A549 (cell line): ENCODE measurements around the gene ASB16. TPM values are rescaled to one million over a fixed set of nuclear protein-coding genes. Genes with fewer than 3 reads are reported as not detected.
A peak's percentile ranks its signal among the peaks of the same experiment; 100 is the strongest.
"Not testable (repeated sequence)": the region's sequence is repeated elsewhere in the genome, so short reads cannot be mapped to it uniquely, and the experiment has no call there.

Source experiments
- ATAC-seq, 2 experiments: fragments of 200-7000 bp in 1 of 2; fragments of >200 bp in 1 of 2; cut with Nextera tagmentation in 1 of 2; cut with Tn5 transposase in 1 of 2; 3 replicates each; pipeline versions ENCODE4 v1.8.0 to v1.9.1; 2018 to 2020; ENCODE audit warnings: mild to moderate bottlenecking in 1 of 2, moderate library complexity in 1 of 2
- CTCF ChIA-PET: fragments of 300-600 bp; sonication (Branson Sonifier 250); formaldehyde crosslinking; extraction: SDS; loops from one replicate; lab custom pipeline; 2021; ENCODE audit warnings: antibody characterized with exemption, inconsistent platforms; lab: Yijun Ruan, JAX
- POLR2A ChIA-PET: fragments of 350-600 bp; formaldehyde crosslinking; extraction: SDS; loops from one replicate; lab custom pipeline; 2021; ENCODE audit warnings: antibody characterized with exemption, inconsistent platforms; lab: Yijun Ruan, JAX
- DNase-seq, 2 experiments: peaks; one replicate each; pipeline versions ENCODE4 v3.0.0 to v3.0.0-alpha.2; 2011 to 2016; ENCODE audit warnings: low read depth in 1 of 2, low spot score in 1 of 2
- FAIRE-seq: peaks from 2 replicates; lab custom pipeline; 2011; peaks lifted over from hg19 to GRCh38; lab: Jason Lieb, UNC
- H3K27ac ChIP-seq, 2 experiments: fragments of >200 bp; sonication (Bioruptor Twin); formaldehyde crosslinking; 3 replicates each; pipeline ENCODE4 v1.5.1; 2016 to 2017
- H3K4me1 ChIP-seq: fragments of >200 bp; sonication (Bioruptor Twin); formaldehyde crosslinking; 3 replicates; pipeline ENCODE4 v1.6.1; 2016
- H3K4me2 ChIP-seq: fragments of >200 bp; sonication (Bioruptor Twin); formaldehyde crosslinking; 3 replicates; pipeline ENCODE4 v1.6.1; 2016
- H3K4me3 ChIP-seq: fragments of >200 bp; sonication (Bioruptor Twin); formaldehyde crosslinking; 3 replicates; pipeline ENCODE4 v1.5.1; 2016
- H3K9me3 ChIP-seq: fragments of >200 bp; sonication (Bioruptor Twin); formaldehyde crosslinking; 3 replicates; pipeline ENCODE4 v1.6.1; 2016
- BCL3 ChIP-seq: fragments of >200 bp; sonication (Bioruptor Twin); formaldehyde crosslinking; IDR thresholded peaks from 3 replicates; pipeline ENCODE4 v1.6.1; 2016
- CHD2 ChIP-seq: fragments of 150-350 bp; IDR thresholded peaks from 2 replicates; pipeline ENCODE4 v1.6.1; 2014; ENCODE audit warnings: low read length; ENCODE audit not compliant: partially characterized antibody
- CHD4 ChIP-seq: fragments of 200-600 bp; sonication (generic); IDR thresholded peaks from 2 replicates; pipeline ENCODE4 v1.6.1; 2016; ENCODE audit warnings: antibody characterized with exemption, mild to moderate bottlenecking, borderline replicate concordance
- FOSL2 ChIP-seq, 2 experiments: fragments of 450-650 bp in 1 of 2; fragments of >200 bp in 1 of 2; sonication (Bioruptor Twin) in 1 of 2; formaldehyde crosslinking; IDR thresholded peaks; 2 replicates each; pipeline versions ENCODE4 v1.5.0 to v1.6.1; 2016 to 2020; ENCODE audit warnings: mild to moderate bottlenecking in 1 of 2, moderate library complexity in 1 of 2
- HMGXB4 ChIP-seq: fragments of 250-450 bp; sonication (Bioruptor Pico); IDR thresholded peaks from 2 replicates; pipeline ENCODE4 v1.5.0; 2021; ENCODE audit warnings: mild to moderate bottlenecking, moderate library complexity, borderline replicate concordance
- JUN ChIP-seq, 2 experiments: fragments of >200 bp; sonication (Bioruptor Twin); formaldehyde crosslinking; IDR thresholded peaks; 2 replicates in 1 of 2; 3 replicates in 1 of 2; pipeline ENCODE4 v1.6.1; 2016 to 2017
- KDM1A ChIP-seq: fragments of 200-600 bp; sonication (generic); IDR thresholded peaks from 2 replicates; pipeline ENCODE4 v1.6.1; 2016; ENCODE audit warnings: low read depth, mild to moderate bottlenecking
- MAFK ChIP-seq: fragments of 450-650 bp; IDR thresholded peaks from 2 replicates; pipeline ENCODE4 v1.6.1; 2014; ENCODE audit not compliant: partially characterized antibody
- MYC ChIP-seq: IDR thresholded peaks from 2 replicates; pipeline ENCODE4 v1.6.1; 2012; ENCODE audit warnings: mild to moderate bottlenecking, inconsistent platforms, low read length, improper control_type of control experiment, borderline replicate concordance
- PHF8 ChIP-seq: fragments of 200-600 bp; sonication (generic); IDR thresholded peaks from 2 replicates; pipeline ENCODE4 v1.6.1; 2016; ENCODE audit warnings: low read depth, mild to moderate bottlenecking, antibody characterized with exemption, moderate library complexity, borderline replicate concordance
- TP53 ChIP-seq: fragments of 250-450 bp; sonication (Bioruptor Pico); IDR thresholded peaks from 2 replicates; pipeline ENCODE4 v1.5.0; 2021; ENCODE audit warnings: mild to moderate bottlenecking, moderate library complexity
- USF2 ChIP-seq: fragments of 450-650 bp; IDR thresholded peaks from 2 replicates; pipeline ENCODE4 v1.6.1; 2014; ENCODE audit warnings: antibody characterized with exemption
- whole genome bisulfite sequencing: methylation state at CpG from one replicate; pipeline ENCODE4 v1.1.6; 2017; ENCODE audit errors: missing lambda C conversion rate; 5-methylcytosine and 5-hydroxymethylcytosine counted together
- polyA plus RNA-seq, 4 experiments: library from polyadenylated mRNA; depleted of rRNA in 3 of 4; stranded (reverse); fragments of >200 nt; fragmentation: RNase III in 1 of 4; extraction: RNeasy Plus Mini Kit Qiagen cat#74134 plus additional on column Dnase treatment in 1 of 4; gene quantifications; 2 replicates in 3 of 4; 3 replicates in 1 of 4; pipeline ENCODE4 v1.2.3, GENCODE V29; 2011 to 2017

The ASB16 gene
- polyA plus RNA-seq, 2 of the 4 experiments (the other 2 are of a cell fraction) = 0.15 TPM; not detected in 1

- TF ChIP-seq USF2 = peak; percentile 50
- TF ChIP-seq, all 56 proteins: peak for 14
Measured at GRCh38 chr17:44123356-44124117, 47.0 kb upstream of the ASB16 start, which contains the start of gene HDAC5 (continued).

- CTCF ChIA-PET = interaction anchor here (0.6 to 33.5 kb wide), 18 partner anchors 8 to 284 kb away, joined by 3 to 1202 read pairs (median 4); partner anchors contain the start of gene HROB
- ATAC-seq (no peak; a peak in 1 of 6 replicates), DNase-seq (no peak), FAIRE-seq (peak; percentile 46)
- Histone ChIP-seq H3K4me1 (peaks cover 28% of the 10 kb centered on the region), H3K4me3 (peak overlapping the region; percentile 81), H3K27ac (peak overlapping the region; percentile 87 to 93), H3K9me3 (no peaks in the 10 kb centered on the region), H3K4me2 (peak overlapping the region; percentile 80)
- WGBS = 14% methylated on average over 8 of the region's 8 CpGs
- TF ChIP-seq PHF8 (0 out of 2 replicates have a peak, but pooled peaks have one; percentile 54), CHD2 (no peak)
- POLR2A ChIA-PET = interaction anchor here (0.9 to 4.1 kb wide), 14 partner anchors 8 to 80 kb away, joined by 3 to 50 read pairs (median 10); partner anchors contain the start of genes ATXN7L3, G6PC3, LSM12 and TMUB2
Measured at GRCh38 chr17:44124118-44124438, 46.4 kb upstream of the ASB16 start.

GRCh38 chr17:44128383-44128782, 42.1 kb upstream of the ASB16 start:
- DNase-seq (no peak), FAIRE-seq (no peak), ATAC-seq (no peak)
- Histone ChIP-seq H3K4me1 (peaks cover 15% of the 10 kb centered on the region), H3K9me3 (no peaks in the 10 kb centered on the region), H3K4me2 (no peak overlapping the region), H3K27ac (no peak overlapping the region), H3K4me3 (no peak overlapping the region)
- TF ChIP-seq CHD4 (no peak), FOSL2 (IDR thresholded peaks at IDR 0.05) (no peak), FOSL2 (CRISPR knock-in tag; IDR thresholded peaks at IDR 0.05) (no peak)
- ChIA-PET CTCF (interaction anchor here (0.6 to 14.3 kb wide), 8 partner anchors 9 to 81 kb away, joined by 3 to 163 read pairs (median 4); partner anchors contain the start of genes HDAC5 and HROB), POLR2A (interaction anchor here (0.6 kb wide), 1 partner anchor 1355 kb away, joined by 3 read pairs; the partner anchor contains the start of gene VPS25)
- 83% methylated on average over 7 of the region's 7 CpGs for WGBS

- TF ChIP-seq TP53 = no peak
- no peak for TF ChIP-seq JUN (IDR thresholded peaks at IDR 0.05)
- TF ChIP-seq USF2 = no peak
- TF ChIP-seq KDM1A = no peak
- no peak for TF ChIP-seq HMGXB4 (CRISPR knock-in tag)
- TF ChIP-seq MYC = no peak
- TF ChIP-seq CHD2 = no peak
- TF ChIP-seq MAFK = no peak
- no peak for TF ChIP-seq BCL3
- CTCF ChIA-PET = interaction anchor here (0.9 to 14.3 kb wide), 4 partner anchors 12 to 47 kb away, joined by 3 to 163 read pairs (median 9); partner anchors contain the start of gene HDAC5
- H3K4me1 ChIP-seq = peaks cover 8% of the 10 kb centered on the region
- H3K4me3 ChIP-seq = no peak overlapping the region
- DNase-seq = no peak
- H3K9me3 ChIP-seq = no peaks in the 10 kb centered on the region
- no peak for FAIRE-seq
- 82% methylated on average over 5 of the region's 5 CpGs for WGBS
- no peak overlapping the region for H3K4me2 ChIP-seq
- no peak for ATAC-seq
- POLR2A ChIA-PET = no interaction called here
- H3K27ac ChIP-seq = no peak overlapping the region
Measured at GRCh38 chr17:44130693-44131349, 39.7 kb upstream of the ASB16 start.

- not testable (repeated sequence) for FAIRE-seq, H3K4me2 ChIP-seq, ATAC-seq, H3K27ac ChIP-seq, H3K4me1 ChIP-seq, H3K4me3 ChIP-seq, H3K9me3 ChIP-seq, DNase-seq
- WGBS = 90% methylated on average over 12 of the region's 12 CpGs
- POLR2A ChIA-PET = interaction anchor here (2.8 kb wide), 1 partner anchor 8 kb away, joined by 12 read pairs; the partner anchor contains the start of gene HDAC5
- CTCF ChIA-PET = interaction anchor here (1.0 to 14.3 kb wide), 4 partner anchors 12 to 48 kb away, joined by 4 to 163 read pairs (median 10); partner anchors contain the start of gene HDAC5
Measured at GRCh38 chr17:44131372-44131771, 39.1 kb upstream of the ASB16 start.
